Measurements from ENCODE around the gene ATM. TPM values are rescaled to one million over a fixed set of nuclear protein-coding genes. Genes with fewer than 3 reads are reported as not detected.

ATM gene
- total and polyA plus RNA-seq, 10 of the 15 experiments (the other 5 are each of a cell fraction or from before 2014, with no cell fraction given): 10.0 to 91.5 (median 40.2) TPM

DNA sequence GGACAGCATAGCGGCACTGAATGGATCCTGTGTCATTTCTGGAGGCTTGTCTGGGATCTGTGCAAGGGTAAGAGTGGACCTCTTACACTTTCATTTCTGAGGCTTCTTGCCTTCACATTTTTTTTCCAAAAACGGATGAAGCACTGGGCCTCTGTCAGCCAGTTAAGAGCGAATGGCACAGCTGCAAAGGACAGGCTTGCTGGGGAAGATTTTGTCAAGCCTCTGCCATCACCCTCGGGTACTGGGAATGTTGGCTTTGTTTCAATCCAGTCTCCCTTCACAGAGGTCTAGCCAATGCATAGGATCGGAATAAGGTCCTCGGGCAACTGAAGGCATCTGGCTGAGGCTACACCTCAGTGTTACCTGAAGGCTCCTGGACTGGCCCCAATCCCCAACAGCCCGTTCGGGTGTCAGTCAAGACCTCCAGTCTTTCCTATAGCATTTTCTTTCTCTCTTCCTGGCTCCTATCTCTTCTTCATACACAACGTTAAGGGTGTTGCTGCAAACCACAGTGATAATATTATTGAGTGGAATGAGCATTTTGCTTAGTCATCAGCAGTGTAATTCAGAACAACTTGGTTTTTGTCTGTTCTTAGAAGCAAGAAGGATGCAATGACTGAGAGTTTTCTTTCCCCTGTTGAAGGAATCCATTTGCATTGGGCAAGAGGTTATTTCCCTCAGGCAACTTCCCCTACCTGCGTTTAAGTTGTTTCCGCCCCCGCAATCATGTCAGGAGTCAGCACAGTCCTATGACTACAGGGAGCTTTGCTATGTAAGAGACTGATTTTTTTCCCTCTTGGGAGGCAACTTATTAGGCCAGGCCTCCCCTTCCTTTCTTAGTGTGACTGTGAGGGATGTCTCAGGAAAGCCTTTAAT lies 23.2 kb upstream of the ATM start:
- H3K36me3 ChIP-seq (ENCODE audit: control insufficient read depth in 2 of 2, insufficient read depth in 2 of 2, low read length in 1 of 2): peaks cover 7 to 12% of the 10 kb centered on the region in 2 experiments
- H3K9me3 ChIP-seq (replicated peaks; ENCODE audit: control insufficient read depth, insufficient read depth, low read length): peaks cover 18% of the 10 kb centered on the region
- peak overlapping the region; percentile 28 for H3K27ac ChIP-seq (ENCODE audit: control insufficient read depth, insufficient read depth)
- peak overlapping the region; percentile 30 for H3K4me2 ChIP-seq (ENCODE audit: control insufficient read depth, insufficient read depth)
- intact Hi-C loops (cut with micrococcal nuclease; ENCODE audit: unreplicated experiment) (no loop called here), in situ Hi-C loops (cut with MboI) (no loop called here)
- ChIA-PET SMC1A (ENCODE audit: uncharacterized antibody, unreplicated experiment) (interaction anchor here (0.8 to 3.0 kb wide), 4 partner anchors 19 to 26 kb away, joined by 3 to 14 read pairs (median 5); partner anchors contain the start of genes ATM and NPAT), RAD21 (ENCODE audit: unreplicated experiment) (interaction anchor here (0.6 to 1.2 kb wide), 6 partner anchors 16 to 42 kb away, joined by 3 to 5 read pairs (median 3); no protein-coding TSS in a partner anchor), POLR2A (interaction anchor here (0.5 to 1.0 kb wide), 3 partner anchors 10 to 182 kb away, joined by 3 to 9 read pairs (median 3); no protein-coding TSS in a partner anchor), CTCF (interaction anchor here (1.6 kb wide), 1 partner anchor 19 kb away, joined by 4 read pairs; no protein-coding TSS in a partner anchor)
- peaks cover 35% of the 10 kb centered on the region for H3K4me1 ChIP-seq (ENCODE audit: control insufficient read depth, insufficient read depth, low read length)
- no peak overlapping the region for H3K4me3 ChIP-seq
- WGBS (ENCODE audit: insufficient coverage, insufficient replicate concordance, low lambda C conversion rate, missing lambda C conversion rate): 66% methylated on average over 12 of the region's 12 CpGs
- no peak overlapping the region for H3K9ac ChIP-seq (ENCODE audit: control insufficient read depth, insufficient read depth, low read length)
- peak; percentile 68 for DNase-seq (ENCODE audit: low read depth, low spot score)
- TSS peak; percentile 28 for BruUV-seq (replicated peaks)
- peaks cover 48% of the 10 kb centered on the region for H3K79me2 ChIP-seq (ENCODE audit: control insufficient read depth, insufficient read depth, low read length)
- FAIRE-seq: peak; percentile 75
- no peak overlapping the region; the same call in 1 of the 2 replicates for H2AFZ ChIP-seq (ENCODE audit: control insufficient read depth, low read depth, low read length)
- no peaks in the 10 kb centered on the region for H4K20me1 ChIP-seq (ENCODE audit: control insufficient read depth, insufficient read depth)
- peak; percentile 86 for ATAC-seq
- H3K27me3 ChIP-seq (replicated peaks in 1 of 2; ENCODE audit: control insufficient read depth in 2 of 2, insufficient read depth in 2 of 2, low read length in 1 of 2): no peaks in the 10 kb centered on the region
- no peak for TF ChIP-seq USF2 (IDR thresholded peaks at IDR 0.05; ENCODE audit: borderline replicate concordance, low read depth, low read length)
- TF ChIP-seq, protein P1, sequence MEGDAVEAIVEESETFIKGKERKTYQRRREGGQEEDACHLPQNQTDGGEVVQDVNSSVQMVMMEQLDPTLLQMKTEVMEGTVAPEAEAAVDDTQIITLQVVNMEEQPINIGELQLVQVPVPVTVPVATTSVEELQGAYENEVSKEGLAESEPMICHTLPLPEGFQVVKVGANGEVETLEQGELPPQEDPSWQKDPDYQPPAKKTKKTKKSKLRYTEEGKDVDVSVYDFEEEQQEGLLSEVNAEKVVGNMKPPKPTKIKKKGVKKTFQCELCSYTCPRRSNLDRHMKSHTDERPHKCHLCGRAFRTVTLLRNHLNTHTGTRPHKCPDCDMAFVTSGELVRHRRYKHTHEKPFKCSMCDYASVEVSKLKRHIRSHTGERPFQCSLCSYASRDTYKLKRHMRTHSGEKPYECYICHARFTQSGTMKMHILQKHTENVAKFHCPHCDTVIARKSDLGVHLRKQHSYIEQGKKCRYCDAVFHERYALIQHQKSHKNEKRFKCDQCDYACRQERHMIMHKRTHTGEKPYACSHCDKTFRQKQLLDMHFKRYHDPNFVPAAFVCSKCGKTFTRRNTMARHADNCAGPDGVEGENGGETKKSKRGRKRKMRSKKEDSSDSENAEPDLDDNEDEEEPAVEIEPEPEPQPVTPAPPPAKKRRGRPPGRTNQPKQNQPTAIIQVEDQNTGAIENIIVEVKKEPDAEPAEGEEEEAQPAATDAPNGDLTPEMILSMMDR (IDR thresholded peaks at IDR 0.05 in 2 of 3, conservative IDR thresholded peaks at IDR 0.05 in 1 of 3; ENCODE audit: control insufficient read depth in 2 of 3, extremely low read depth in 1 of 3, insufficient read depth in 1 of 3, low read depth in 3 of 3, low read length in 3 of 3): no peak
- no peak for TF ChIP-seq MEF2A (IDR thresholded peaks at IDR 0.05; ENCODE audit: insufficient read depth, low read depth, low read length)
- no peak for TF ChIP-seq CHD1 (IDR thresholded peaks at IDR 0.05; ENCODE audit: low read depth, low read length)
- no peak for TF ChIP-seq CBFB (IDR thresholded peaks at IDR 0.05; ENCODE audit: low read depth)
- TF ChIP-seq NFXL1 (IDR thresholded peaks at IDR 0.05; ENCODE audit: borderline replicate concordance): no peak
- no peak for TF ChIP-seq TBL1XR1 (IDR thresholded peaks at IDR 0.05; ENCODE audit: low read depth, low read length)
- TF ChIP-seq, protein P2, sequence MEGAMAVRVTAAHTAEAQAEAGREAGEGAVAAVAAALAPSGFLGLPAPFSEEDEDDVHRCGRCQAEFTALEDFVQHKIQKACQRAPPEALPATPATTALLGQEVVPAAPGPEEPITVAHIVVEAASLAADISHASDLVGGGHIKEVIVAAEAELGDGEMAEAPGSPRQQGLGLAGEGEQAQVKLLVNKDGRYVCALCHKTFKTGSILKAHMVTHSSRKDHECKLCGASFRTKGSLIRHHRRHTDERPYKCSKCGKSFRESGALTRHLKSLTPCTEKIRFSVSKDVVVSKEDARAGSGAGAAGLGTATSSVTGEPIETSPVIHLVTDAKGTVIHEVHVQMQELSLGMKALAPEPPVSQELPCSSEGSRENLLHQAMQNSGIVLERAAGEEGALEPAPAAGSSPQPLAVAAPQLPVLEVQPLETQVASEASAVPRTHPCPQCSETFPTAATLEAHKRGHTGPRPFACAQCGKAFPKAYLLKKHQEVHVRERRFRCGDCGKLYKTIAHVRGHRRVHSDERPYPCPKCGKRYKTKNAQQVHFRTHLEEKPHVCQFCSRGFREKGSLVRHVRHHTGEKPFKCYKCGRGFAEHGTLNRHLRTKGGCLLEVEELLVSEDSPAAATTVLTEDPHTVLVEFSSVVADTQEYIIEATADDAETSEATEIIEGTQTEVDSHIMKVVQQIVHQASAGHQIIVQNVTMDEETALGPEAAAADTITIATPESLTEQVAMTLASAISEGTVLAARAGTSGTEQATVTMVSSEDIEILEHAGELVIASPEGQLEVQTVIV (IDR thresholded peaks at IDR 0.05; ENCODE audit: borderline replicate concordance, partially characterized antibody): no peak
- no peak for TF ChIP-seq ETV6 (conservative IDR thresholded peaks at IDR 0.05 in 1 of 2, IDR thresholded peaks at IDR 0.05 in 1 of 2; ENCODE audit: borderline replicate concordance in 1 of 2, low read depth in 1 of 2)
- TF ChIP-seq ZBTB11 (CRISPR knock-in tag; IDR thresholded peaks at IDR 0.05): no peak
- no peak for TF ChIP-seq ASH2L (IDR thresholded peaks at IDR 0.05; ENCODE audit: borderline replicate concordance, low read depth)
- TF ChIP-seq SRF (IDR thresholded peaks at IDR 0.05; ENCODE audit: low read depth in 2 of 2, low read length in 2 of 2): no peak

Data from GM12878 (cell line).